AG04450 (cell line): ENCODE data around the gene TK1. TPM values are rescaled to one million over a fixed set of nuclear protein-coding genes. Genes with fewer than 3 reads are reported as not detected.

Source experiments
- CTCF ChIA-PET: fragments of 300-600, 350-600 bp; formaldehyde crosslinking; extraction: SDS; loops from one replicate; lab custom pipeline; 2022; ENCODE audit warnings: antibody characterized with exemption, inconsistent platforms; lab: Charles Lee
- POLR2A ChIA-PET: fragments of 350-600 bp; formaldehyde crosslinking; extraction: SDS; loops from one replicate; lab custom pipeline; 2021; ENCODE audit warnings: antibody characterized with exemption, inconsistent platforms; lab: Yijun Ruan, JAX
- DNase-seq: peaks from one replicate; pipeline ENCODE4 v3.0.0-alpha.2; 2011; ENCODE audit warnings: low read depth, low spot score
- H3K27ac ChIP-seq: one replicate; pipeline ENCODE4 v1.5.1; 2012; ENCODE audit warnings: low read depth, low read length, control low read depth
- H3K27me3 ChIP-seq: one replicate; pipeline ENCODE4 v1.6.0; 2012; ENCODE audit warnings: low read length; ENCODE audit not compliant: control insufficient read depth, insufficient read depth
- H3K4me3 ChIP-seq: 2 replicates; pipeline ENCODE4 v1.5.1; 2011; ENCODE audit warnings: mild to moderate bottlenecking, low read depth, low read length, control low read depth
- H3K9me3 ChIP-seq: 2 replicates; pipeline ENCODE4 v1.5.1; 2012; ENCODE audit warnings: low read length; ENCODE audit not compliant: control insufficient read depth, insufficient read depth
- polyA plus RNA-seq: library from polyadenylated mRNA; depleted of rRNA; stranded (reverse); fragments of >200 nt; gene quantifications from 2 replicates; pipeline ENCODE4 v1.2.3, GENCODE V29; 2011
- TF ChIP-seq, protein P1 (sequence below): IDR thresholded peaks from 2 replicates; pipeline ENCODE4 v1.5.1; 2011; ENCODE audit warnings: low read depth, low read length, control low read depth, inconsistent platforms

TK1 gene
- polyA plus RNA-seq, 1 experiment = 27.1 TPM

DNA sequence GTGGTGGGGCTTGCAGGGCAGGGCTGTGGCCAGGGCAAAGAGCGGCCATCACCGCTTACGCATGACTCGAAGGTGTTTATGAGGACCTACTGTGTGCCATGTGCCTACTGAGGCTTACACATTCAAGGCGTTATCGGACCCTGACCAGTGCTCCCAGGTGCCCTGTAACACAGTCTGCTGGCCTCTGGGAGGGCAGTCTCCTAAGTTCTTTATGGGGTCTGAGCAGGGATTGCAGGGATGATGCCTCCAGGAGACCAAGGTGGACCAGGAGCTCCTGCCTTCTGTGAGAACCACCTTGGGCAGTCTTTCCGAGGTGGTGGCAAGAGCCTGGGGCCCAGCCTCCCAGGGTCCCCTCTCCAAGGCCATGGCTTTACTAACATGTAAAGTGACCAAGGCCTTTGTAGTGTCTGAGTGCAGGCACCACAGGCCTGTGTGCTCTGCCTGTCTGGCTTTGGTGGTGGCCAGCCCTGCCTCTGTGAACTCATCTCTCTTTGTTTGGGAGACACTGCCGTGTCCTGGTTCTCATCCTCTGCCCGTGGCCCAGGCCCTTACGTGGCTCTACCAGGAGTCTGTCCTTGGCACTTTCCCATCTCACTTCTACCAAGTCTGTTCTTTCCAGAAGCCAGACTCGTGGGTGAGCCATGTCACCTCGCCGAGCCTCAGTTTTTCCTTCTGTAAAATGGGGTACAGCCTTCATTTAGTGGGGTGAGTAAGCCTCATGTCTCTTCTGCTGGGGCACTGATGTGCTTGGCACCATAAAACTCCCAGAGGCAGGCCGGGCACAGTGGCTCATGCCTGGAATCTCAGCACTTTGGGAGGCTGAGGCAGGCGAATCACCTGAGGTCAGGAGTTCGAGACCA lies 21.9 kb downstream of the TK1 start:
- ChIA-PET POLR2A (interaction anchor here (0.5 kb wide), 1 partner anchor 1608 kb away, joined by 3 read pairs; no protein-coding TSS in a partner anchor), CTCF (no interaction called here)
- no peak overlapping the region for H3K4me3 ChIP-seq
- H3K27ac ChIP-seq = no peak overlapping the region
- peaks cover 3% of the 10 kb centered on the region; the same call in 1 of the 2 replicates for H3K9me3 ChIP-seq
- DNase-seq = no peak
- TF ChIP-seq, protein P1, sequence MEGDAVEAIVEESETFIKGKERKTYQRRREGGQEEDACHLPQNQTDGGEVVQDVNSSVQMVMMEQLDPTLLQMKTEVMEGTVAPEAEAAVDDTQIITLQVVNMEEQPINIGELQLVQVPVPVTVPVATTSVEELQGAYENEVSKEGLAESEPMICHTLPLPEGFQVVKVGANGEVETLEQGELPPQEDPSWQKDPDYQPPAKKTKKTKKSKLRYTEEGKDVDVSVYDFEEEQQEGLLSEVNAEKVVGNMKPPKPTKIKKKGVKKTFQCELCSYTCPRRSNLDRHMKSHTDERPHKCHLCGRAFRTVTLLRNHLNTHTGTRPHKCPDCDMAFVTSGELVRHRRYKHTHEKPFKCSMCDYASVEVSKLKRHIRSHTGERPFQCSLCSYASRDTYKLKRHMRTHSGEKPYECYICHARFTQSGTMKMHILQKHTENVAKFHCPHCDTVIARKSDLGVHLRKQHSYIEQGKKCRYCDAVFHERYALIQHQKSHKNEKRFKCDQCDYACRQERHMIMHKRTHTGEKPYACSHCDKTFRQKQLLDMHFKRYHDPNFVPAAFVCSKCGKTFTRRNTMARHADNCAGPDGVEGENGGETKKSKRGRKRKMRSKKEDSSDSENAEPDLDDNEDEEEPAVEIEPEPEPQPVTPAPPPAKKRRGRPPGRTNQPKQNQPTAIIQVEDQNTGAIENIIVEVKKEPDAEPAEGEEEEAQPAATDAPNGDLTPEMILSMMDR = no peak
- H3K27me3 ChIP-seq = peaks cover 3% of the 10 kb centered on the region

DNA sequence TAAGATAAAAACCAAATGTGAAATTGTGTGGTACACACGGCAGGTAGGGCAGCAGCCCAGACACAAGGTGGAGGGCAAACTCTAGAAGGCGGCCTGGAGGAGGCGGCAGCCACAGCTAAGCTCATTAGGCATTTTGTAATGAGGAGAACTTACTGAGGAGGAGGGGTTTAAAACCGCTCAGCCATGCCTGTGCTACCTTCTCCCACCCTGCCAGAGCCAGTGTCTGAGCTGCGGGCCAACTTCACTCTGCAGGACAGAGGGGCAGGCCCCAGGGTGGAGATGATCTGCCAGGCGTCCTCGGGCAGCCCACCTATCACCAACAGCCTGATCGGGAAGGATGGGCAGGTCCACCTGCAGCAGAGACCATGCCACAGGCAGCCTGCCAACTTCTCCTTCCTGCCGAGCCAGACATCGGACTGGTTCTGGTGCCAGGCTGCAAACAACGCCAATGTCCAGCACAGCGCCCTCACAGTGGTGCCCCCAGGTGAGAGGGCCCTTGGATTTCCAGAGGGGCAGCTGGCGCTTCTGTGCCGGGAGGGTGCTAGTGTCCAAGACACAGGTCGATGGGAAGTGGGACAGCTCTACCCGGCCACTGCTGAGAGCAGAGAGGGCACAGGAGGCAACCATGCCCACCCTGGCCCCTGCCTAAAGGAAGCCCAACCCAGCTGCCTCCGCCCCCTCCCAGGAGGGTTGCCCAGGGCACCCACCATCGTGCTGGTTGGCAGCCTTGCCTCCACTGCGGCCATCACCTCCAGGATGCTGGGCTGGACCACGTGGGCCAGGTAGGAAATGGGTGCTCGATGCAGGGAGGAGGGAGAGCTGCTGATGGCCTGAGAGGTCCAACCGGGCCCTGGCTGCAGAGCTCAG lies 22.7 kb downstream of the TK1 start:
- Histone ChIP-seq H3K4me3 (no peak overlapping the region), H3K27me3 (peaks cover 3% of the 10 kb centered on the region), H3K9me3 (peaks cover 3% of the 10 kb centered on the region; the same call in 1 of the 2 replicates), H3K27ac (no peak overlapping the region)
- TF ChIP-seq, protein P1 = no peak
- POLR2A ChIA-PET = interaction anchor here (0.5 kb wide), 1 partner anchor 1607 kb away, joined by 3 read pairs; no protein-coding TSS in a partner anchor
- CTCF ChIA-PET = interaction anchor here (2.6 kb wide), 1 partner anchor 22 kb away, joined by 8 read pairs; the partner anchor contains the start of gene TK1
- DNase-seq = no peak

DNA sequence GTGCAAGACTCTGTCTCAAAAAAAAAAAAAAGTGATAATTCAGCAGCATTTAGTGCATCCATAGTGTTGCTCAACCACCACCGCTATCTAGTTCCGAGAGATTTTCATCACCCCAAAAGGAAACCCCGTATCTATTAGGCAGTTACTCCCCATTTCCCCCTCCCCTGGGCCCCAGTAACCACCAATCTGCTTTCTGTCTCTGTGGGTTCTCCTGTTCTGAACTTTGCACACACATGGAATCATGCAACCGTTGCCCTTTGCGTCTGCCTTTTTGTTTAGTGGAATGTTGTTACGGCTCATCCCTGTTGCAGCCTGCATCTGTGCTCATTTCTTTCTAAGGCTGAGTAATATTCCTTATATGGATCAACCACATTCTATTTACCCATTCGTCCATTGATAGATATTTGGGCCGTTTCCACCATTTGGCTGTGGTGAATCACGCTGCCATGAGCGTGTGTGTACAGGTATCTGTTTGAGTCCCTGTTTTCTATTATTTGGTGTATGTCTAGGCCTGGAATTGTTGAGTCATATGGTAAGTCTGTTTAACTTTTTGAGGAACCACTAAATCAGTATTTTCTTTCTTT lies 27.2 kb downstream of the TK1 start:
- DNase-seq = peak; percentile 80
- H3K4me3 ChIP-seq = no peak overlapping the region
- ChIA-PET POLR2A (no interaction called here), CTCF (no interaction called here)
- H3K27ac ChIP-seq = peak overlapping the region; percentile 57
- H3K9me3 ChIP-seq = peaks cover 3% of the 10 kb centered on the region; the same call in 1 of the 2 replicates
- TF ChIP-seq, protein P1 = no peak
- H3K27me3 ChIP-seq = no peaks in the 10 kb centered on the region

DNA sequence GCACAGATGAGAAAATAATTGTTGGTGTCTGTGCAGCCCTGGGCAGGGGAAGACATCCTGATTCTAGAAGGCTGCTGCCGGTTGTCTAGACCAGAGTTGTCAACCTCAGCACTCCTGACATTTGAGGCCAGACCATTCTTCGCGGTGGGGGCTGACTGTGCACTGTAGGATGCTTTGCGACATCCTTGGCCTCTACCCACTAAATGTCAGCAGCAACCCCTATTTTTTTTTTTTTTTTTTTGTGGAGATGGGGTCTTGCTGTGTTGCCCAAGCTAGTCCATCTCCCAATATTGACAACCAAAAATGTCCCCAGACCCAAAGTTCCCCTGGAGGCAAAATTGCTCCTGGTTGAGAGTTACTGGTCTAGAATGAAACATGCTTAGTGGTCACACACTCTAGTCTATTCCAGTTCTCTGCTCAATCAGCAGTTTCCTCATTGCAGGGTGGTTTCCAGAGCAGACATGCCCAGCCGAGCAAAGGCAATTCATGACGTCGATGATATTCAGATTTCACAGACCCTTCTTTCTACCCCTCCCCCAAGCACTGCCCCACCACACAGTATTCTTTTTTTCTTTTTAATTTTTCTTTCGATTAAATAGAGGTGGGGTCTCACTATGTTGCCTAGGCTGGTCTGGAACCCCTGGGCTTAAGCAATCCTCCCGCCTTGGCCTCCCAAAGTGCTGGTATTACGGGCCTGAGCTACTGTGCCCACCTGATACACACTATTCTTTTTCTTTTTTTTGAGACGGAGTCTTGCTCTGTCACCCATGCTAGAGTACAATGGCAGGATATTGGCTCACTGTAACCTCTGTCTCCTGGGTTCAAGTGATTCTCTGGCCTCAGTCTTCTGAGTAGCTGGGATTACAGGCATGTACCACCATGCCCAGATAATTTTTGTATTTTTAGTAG lies 31.7 kb downstream of the TK1 start:
- Histone ChIP-seq H3K4me3 (no peak overlapping the region), H3K27ac (no peak overlapping the region), H3K27me3 (no peaks in the 10 kb centered on the region), H3K9me3 (no peaks in the 10 kb centered on the region)
- ChIA-PET CTCF (no interaction called here), POLR2A (no interaction called here)
- no peak for DNase-seq
- TF ChIP-seq, protein P1 = no peak
